ENCODE measurements around the gene XAB2.

XAB2 gene

GRCh38 chr19:7663706-7664105 is 34.4 kb upstream of the XAB2 start:
- no peak for TF ChIP-seq CTCF (IDR thresholded peaks at IDR 0.05; ENCODE audit: control extremely low read depth, extremely low read depth, low read depth, missing control alignments)
- POLR2A ChIA-PET = no interaction called here
- CTCF ChIA-PET = interaction anchor here (0.8 to 5.0 kb wide), 7 partner anchors 11 to 136 kb away, joined by 3 to 24 read pairs (median 4); partner anchors contain the start of gene TRAPPC5
- no peak for DNase-seq (ENCODE audit: extremely low spot score)

GRCh38 chr19:7662657-7663056 is 33.3 kb upstream of the XAB2 start:
- no peak for DNase-seq (ENCODE audit: extremely low spot score)
- CTCF ChIA-PET = interaction anchor here (0.9 to 5.0 kb wide), 4 partner anchors 10 to 241 kb away, joined by 3 to 24 read pairs (median 4); partner anchors contain the start of genes MAP2K7 and TRAPPC5
- POLR2A ChIA-PET = no interaction called here
- TF ChIP-seq CTCF (IDR thresholded peaks at IDR 0.05; ENCODE audit: control extremely low read depth, extremely low read depth, low read depth, missing control alignments) = no peak

GRCh38 chr19:7661744-7662538 is 32.6 kb upstream of the XAB2 start:
- no peak for TF ChIP-seq CTCF (IDR thresholded peaks at IDR 0.05; ENCODE audit: control extremely low read depth, extremely low read depth, low read depth, missing control alignments)
- CTCF ChIA-PET = interaction anchor here (0.6 to 5.0 kb wide), 5 partner anchors 8 to 242 kb away, joined by 3 to 24 read pairs (median 4); partner anchors contain the start of genes MAP2K7 and TRAPPC5
- POLR2A ChIA-PET = interaction anchor here (0.8 kb wide), 1 partner anchor 24 kb away, joined by 3 read pairs; no protein-coding TSS in a partner anchor
- DNase-seq (ENCODE audit: extremely low spot score) = no peak

- TF ChIP-seq CTCF (IDR thresholded peaks at IDR 0.05; ENCODE audit: control extremely low read depth, extremely low read depth, low read depth, missing control alignments) = no peak
- ChIA-PET CTCF (interaction anchor here (1.0 to 4.0 kb wide), 2 partner anchors 23 to 142 kb away, joined by 3 to 19 read pairs; partner anchors contain the start of gene TRAPPC5), POLR2A (interaction anchor here (0.6 kb wide), 1 partner anchor 259 kb away, joined by 4 read pairs; no protein-coding TSS in a partner anchor)
- DNase-seq (ENCODE audit: extremely low spot score) = peak; percentile 95
Observed at GRCh38 chr19:7658219-7658686, 28.9 kb upstream of the XAB2 start.

GRCh38 chr19:7657131-7657751 is 27.9 kb upstream of the XAB2 start:
- ChIA-PET CTCF (interaction anchor here (1.2 to 4.0 kb wide), 3 partner anchors 24 to 143 kb away, joined by 3 to 19 read pairs (median 5); partner anchors contain the start of gene TRAPPC5), POLR2A (no interaction called here)
- no peak for DNase-seq (ENCODE audit: extremely low spot score)
- no peak for TF ChIP-seq CTCF (IDR thresholded peaks at IDR 0.05; ENCODE audit: control extremely low read depth, extremely low read depth, low read depth, missing control alignments)

- no peak for DNase-seq (ENCODE audit: extremely low spot score)
- ChIA-PET CTCF (interaction anchor here (0.8 to 4.0 kb wide), 6 partner anchors 11 to 288 kb away, joined by 3 to 19 read pairs (median 5); partner anchors contain the start of gene TRAPPC5), POLR2A (interaction anchor here (0.6 kb wide), 2 partner anchors 87 to 119 kb away, joined by 3 to 5 read pairs; no protein-coding TSS in a partner anchor)
- TF ChIP-seq CTCF (IDR thresholded peaks at IDR 0.05; ENCODE audit: control extremely low read depth, extremely low read depth, low read depth, missing control alignments) = no peak
Observed at GRCh38 chr19:7655581-7655980, 26.2 kb upstream of the XAB2 start.

Data from GM10248 (cell line).